Measurements from ENCODE around the gene TEPSIN.
"Not testable (repeated sequence)": the region's sequence is repeated elsewhere in the genome, so short reads cannot be mapped to it uniquely, and the experiment has no call there.

Gene TEPSIN

GRCh38 chr17:81236784-81237183 is 2.1 kb downstream of the TEPSIN start:
- no peak for DNase-seq (ENCODE audit: low read depth)

DNA sequence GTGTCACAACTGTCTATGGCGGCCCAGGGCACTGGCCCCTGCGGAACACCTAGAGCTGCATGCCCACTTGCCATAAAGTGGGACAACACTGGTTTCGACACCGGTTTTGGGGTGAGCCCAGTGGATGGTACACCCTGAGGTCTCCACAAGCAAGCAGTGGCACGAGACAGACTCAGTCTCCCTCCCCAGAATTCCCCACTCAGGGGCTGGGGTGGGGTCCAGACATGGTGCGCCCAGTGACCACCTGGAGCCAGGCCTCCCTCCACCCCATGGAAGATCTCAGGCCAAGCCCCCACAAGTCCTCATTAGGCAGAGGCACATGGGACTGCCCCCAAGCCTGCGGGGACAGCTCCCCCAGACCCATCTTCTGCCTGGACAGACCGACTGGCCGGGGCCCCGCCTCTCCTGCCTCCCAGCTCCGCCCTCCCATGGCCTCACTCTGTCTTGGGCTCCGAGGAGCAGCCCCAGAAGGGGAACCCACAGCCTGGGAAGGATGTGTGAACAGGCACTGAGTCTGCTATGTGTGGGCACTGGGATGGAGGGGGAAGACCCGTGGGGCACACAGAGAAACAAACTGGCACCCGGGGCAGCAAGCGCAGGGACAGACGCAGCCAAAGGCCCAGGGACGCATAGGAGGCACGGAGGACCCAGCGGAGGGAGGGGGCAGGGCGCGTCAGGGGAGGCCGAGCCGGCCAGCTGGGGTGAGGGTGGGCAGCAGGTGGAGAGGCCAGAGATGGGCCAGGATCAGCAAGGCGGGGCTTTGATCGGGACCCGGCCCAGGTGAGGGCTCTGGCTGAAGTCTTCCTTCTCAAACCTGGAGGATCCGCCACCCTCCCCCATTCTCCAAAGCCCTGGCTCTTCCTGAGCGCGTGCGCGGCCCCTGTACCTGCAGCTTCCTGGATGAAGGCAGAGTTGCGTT is 2.8 kb downstream of the TEPSIN start:
- DNase-seq (ENCODE audit: low read depth), result no peak

GRCh38 chr17:81234940-81235821 is 3.7 kb downstream of the TEPSIN start:
- DNase-seq (ENCODE audit: low read depth), result no peak

DNA sequence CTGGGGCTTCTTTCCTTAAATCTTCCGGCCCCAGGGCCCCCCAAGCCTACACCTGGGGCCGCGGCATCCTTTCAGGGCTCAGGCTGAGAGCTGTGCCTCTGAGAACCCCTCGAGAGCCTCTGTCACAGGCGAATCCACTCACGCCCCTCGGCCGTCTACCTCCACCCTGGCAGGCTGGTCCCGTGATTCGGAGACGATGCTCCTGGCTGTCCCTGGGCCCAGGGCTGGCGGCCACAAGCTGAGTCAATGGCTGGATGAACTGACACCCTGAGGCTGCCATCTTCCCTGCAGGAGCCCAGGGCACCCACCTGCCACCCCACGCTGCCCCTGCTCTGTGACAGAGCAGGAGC is 4.4 kb downstream of the TEPSIN start:
- no peak for DNase-seq (ENCODE audit: low read depth)

DNA sequence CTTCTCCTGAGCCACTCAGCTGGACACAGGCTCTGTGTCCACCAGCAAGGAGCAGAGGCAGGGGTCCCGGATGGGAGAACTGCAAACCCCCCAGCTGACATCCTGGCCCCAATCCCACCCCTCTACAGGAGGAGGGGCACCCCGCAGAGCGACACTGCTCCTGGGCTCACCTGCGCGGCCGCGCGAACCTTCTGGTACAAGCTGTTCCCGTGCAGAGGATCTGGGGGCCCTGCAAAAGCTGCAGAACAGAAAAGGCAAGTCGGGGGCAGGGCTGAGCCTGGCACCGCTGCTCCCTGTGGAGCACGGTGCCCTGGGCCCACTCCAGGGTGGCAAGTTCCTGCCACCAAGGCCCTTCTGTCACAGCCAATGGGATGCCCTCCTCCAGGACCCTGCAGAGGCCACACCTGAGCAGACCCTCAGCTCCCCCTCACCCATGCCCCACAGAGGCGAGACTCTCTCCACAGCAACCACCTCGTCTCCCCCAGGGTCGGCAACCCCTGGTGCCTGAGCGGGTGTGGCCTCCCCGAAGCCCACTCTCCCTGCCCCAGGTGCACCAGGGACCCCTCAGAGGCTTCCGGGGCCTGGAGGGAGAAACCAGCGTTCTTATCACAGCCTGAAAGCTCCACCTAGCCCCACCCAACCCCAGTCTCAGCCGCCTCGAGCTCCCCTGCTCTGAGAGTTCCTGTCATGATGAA is 4.9 kb downstream of the TEPSIN start:
- no peak for DNase-seq (ENCODE audit: low read depth)

DNA sequence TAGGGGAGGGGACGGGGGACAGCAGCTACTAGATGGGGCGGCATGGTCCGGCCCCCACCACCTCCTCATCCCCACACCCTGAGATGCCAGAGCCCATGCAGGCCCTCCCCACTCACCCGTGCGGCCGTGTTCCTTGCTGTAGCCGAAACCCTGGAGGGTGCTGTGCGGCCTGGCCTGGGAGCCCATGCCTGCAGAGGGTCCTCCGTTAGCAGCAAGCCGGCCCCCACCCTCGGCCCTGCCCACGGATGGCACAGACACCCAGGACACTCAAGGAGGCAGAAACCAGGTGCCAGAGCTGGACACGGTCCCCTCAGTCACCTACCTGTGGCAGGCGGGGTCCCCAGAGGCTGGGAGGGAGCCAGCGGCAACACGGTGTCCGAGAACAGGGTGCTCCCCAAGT is 5.5 kb downstream of the TEPSIN start:
- no peak for DNase-seq (ENCODE audit: low read depth)

DNA sequence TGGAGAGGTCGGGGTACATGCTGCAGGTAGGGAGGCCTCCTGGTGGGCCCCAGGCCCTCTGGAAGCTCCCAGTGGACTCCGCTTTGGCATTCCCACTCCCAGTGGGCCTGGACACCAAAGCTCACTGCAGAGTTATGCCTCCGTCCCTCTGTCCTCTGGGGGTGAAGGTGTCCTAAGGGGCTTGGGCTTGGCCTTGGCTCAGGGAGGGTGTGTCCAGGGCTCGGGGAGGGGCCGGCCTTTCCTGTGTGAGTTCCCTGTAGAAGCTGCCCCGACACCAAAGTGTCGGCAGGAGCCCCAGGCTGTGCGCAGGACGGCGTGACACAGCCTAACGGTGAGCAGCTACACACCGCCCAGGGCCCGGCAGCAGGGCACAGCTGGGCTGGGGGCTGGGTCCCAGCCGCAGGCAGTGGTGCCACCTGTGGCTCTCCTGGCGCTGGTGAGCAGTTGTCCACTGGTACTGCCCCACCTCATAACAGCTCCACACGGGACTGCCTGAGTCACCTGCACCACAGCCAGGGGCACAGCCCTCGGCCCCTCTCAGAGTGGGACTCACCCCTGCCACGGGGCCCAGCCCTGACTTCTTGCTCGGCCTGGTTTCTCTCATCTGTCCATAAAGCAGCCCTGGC is 6.1 kb downstream of the TEPSIN start:
- DNase-seq (ENCODE audit: low read depth), result no peak

- DNase-seq (ENCODE audit: low read depth), result no peak
Observed at GRCh38 chr17:81231766-81232581, 6.9 kb downstream of the TEPSIN start.

GRCh38 chr17:81231121-81231645 is 7.7 kb downstream of the TEPSIN start:
- no peak for DNase-seq (ENCODE audit: low read depth)

- no peak for DNase-seq (ENCODE audit: low read depth)
Observed at GRCh38 chr17:81230043-81230820, 8.6 kb downstream of the TEPSIN start.

- DNase-seq (ENCODE audit: low read depth), result no peak
Observed at GRCh38 chr17:81229666-81229920, 9.3 kb downstream of the TEPSIN start.

DNA sequence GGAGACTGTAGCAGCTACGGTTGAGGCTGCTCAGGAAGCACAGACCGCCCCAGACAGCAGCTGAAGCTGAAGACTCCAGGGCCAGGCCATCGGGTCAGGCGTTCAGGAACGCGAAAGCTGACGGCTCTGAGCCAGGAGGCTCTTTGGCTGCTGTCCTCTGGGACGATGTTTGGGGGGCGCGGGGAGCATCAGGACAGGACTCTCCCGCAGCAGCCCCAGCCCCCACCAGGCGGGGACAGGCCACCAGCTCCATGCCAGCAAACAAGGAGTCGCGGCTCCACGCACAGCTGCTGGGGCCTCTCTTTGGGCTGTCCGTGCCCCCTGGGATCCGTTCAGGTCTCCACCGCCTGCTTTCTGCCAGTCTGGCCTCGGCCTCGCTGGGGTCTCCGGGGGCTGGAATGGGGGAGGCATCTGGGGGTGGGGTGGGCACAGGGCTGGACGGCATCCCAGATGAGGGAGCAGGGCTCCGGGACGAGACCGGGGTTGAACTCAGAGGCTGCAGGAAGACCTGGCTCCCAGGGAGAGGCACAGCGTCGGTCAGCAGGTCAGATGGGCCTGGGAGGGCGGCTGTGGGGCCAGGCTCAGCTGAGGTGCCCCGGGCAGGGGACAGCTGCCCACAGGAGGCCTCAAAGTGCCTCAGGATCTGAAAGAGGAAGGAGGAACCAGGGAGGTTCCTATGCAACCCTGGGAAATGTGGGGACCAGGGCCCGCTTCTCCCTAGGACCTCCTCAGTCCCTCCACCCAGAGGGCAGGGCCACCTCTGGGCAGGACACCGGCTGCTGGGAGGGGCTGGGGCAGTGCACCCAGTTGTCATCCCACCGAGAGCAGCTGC is 9.8 kb downstream of the TEPSIN start:
- DNase-seq (ENCODE audit: low read depth), result no peak

GRCh38 chr17:81228420-81228819 is 10.4 kb downstream of the TEPSIN start:
- DNase-seq (ENCODE audit: low read depth), result no peak

DNA sequence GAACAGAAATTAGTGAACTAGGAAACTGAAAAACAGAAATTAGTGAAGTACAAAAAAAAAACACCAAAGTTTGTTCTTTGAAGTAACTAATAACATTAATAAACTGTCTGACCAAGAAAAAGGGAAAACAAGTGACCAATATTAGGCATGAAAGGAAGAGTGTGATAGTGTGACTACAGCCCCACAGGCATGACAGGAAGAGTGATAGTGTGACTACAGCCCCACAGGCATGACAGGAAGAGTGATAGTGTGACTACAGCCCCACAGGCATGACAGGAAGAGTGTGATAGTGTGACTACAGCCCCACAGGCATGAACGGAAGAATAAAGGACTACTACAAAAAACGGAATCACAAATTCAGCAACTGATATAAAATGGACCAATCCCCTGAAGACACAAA is 11.2 kb downstream of the TEPSIN start:
- not testable (repeated sequence) for DNase-seq (ENCODE audit: low read depth)

- DNase-seq (ENCODE audit: low read depth), result no peak
Observed at GRCh38 chr17:81223762-81224130, 15.1 kb downstream of the TEPSIN start.

DNA sequence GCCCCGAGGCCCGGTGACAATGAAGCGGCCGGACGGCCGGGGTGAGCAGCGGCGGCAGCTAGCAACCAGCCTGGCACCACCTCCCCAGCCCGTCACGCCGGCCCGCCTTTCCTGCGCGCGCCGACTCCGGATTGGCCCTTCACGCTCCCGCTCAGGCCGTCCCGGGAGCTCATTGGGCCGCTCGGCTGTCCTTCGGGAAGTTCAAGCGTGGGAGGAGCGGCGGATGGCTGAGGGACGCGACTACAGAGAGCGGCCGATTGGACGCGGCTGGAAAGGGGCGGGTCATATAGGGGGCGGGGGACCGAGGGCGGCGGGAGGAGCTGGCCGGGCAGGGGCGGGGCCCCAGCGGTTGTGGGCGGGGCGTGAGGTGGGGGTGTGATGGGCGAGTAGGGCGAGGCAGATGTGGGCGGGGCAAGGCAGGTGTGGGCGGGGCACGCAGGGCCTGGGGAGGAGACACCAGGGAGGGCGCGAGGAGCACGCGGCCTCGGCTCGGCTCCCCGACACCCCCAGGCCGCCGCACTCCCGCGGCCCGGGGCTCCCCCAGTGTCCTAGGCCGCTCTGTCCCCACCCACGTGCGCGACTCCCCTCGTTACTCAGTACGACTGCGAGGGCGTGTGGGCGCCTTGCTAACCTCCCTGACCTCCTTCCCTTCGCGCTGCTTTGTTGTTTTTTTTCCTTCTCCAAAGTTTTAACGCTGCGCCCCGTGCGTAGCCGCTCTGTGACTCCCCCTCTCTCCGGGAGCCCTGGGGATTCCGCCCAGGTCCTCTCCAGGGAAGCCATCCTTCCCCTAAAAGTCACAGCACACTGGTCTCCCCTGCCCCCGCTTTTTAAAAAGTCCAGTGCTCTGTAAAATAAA is 15.7 kb downstream of the TEPSIN start, which contains the start of gene CEP131:
TSS of gene CEP131 (minus strand) at position 60 of the 856 bp plus-strand sequence. CDS start 2,909 bp downstream, outside the sequence.
- peak; percentile 100 for DNase-seq (ENCODE audit: low read depth)

GRCh38 chr17:81222620-81222905 is 16.3 kb downstream of the TEPSIN start:
- no peak for DNase-seq (ENCODE audit: low read depth)

GRCh38 chr17:81221842-81222619 is 16.8 kb downstream of the TEPSIN start:
- DNase-seq (ENCODE audit: low read depth), result no peak

All from stimulated activated CD8-positive, alpha-beta memory T cell treated with anti-CD3 and anti-CD28 coated beads, Interleukin-7, amount 100 ng/mL, for 24 hours (primary cell).